DND-41 (cell line): ENCODE measurements around the gene PIK3C2B.

Source experiments
- CTCF ChIP-seq: IDR thresholded peaks from 2 replicates; pipeline ENCODE4 v1.5.1; 2012; ENCODE audit warnings: borderline replicate concordance, low read length, moderate library complexity, mild to moderate bottlenecking; ENCODE audit not compliant: poor library complexity, severe bottlenecking; ENCODE audit errors: extremely low read depth
- EZH2 ChIP-seq: IDR thresholded peaks from 3 replicates; pipeline ENCODE4 v1.6.1; 2012; ENCODE audit warnings: borderline replicate concordance, low read depth, mild to moderate bottlenecking, moderate library complexity, low read length, inconsistent platforms; ENCODE audit not compliant: severe bottlenecking

- TF ChIP-seq EZH2 (no peak), CTCF (no peak)
These were observed 30.4 kb downstream of the PIK3C2B start for GRCh38 chr1:204464187-204464631.
